LNCaP clone FGC (cell line): ENCODE results near the gene JAML.

Experiments
- DNase-seq: peaks from one replicate; pipeline ENCODE4 v3.0.0-alpha.2; 2011; ENCODE audit warnings: low read depth
- H3K4me3 ChIP-seq: 2 replicates; pipeline ENCODE4 v1.5.1; 2011; ENCODE audit warnings: mild to moderate bottlenecking, low read depth, low read length, control low read depth
- CTCF ChIP-seq: IDR thresholded peaks from 2 replicates; pipeline ENCODE4 v1.5.1; 2012; ENCODE audit warnings: mild to moderate bottlenecking; ENCODE audit not compliant: control insufficient read depth, insufficient read depth; ENCODE audit errors: extremely low read depth

The JAML gene

GRCh38 chr11:118224511-118225188 lies at the start of gene JAML:
JAML (minus strand) TSS chr11:118225011; CDS start chr11:118214866, 10,145 bp downstream.
- TF ChIP-seq CTCF: no peak
- no peak for DNase-seq
- H3K4me3 ChIP-seq: no peak within 1 kb of the TSS

GRCh38 chr11:118274186-118274585 lies 49.4 kb upstream of the JAML start:
- DNase-seq: peak; percentile 50
- no peak for TF ChIP-seq CTCF
- no peak overlapping the region for H3K4me3 ChIP-seq

- DNase-seq: no peak
- TF ChIP-seq CTCF: no peak
- H3K4me3 ChIP-seq: no peak overlapping the region
Observed at GRCh38 chr11:118272001-118272400, 47.2 kb upstream of the JAML start.

- DNase-seq: no peak
- H3K4me3 ChIP-seq: no peak overlapping the region
- TF ChIP-seq CTCF: no peak
Observed at GRCh38 chr11:118267486-118267885, 42.7 kb upstream of the JAML start.

- TF ChIP-seq CTCF: no peak
- no peak overlapping the region for H3K4me3 ChIP-seq
- no peak for DNase-seq
Observed at GRCh38 chr11:118265954-118266353, 41.1 kb upstream of the JAML start.

- TF ChIP-seq CTCF: no peak
- no peak for DNase-seq
- H3K4me3 ChIP-seq: peak overlapping the region; percentile 52
Observed at GRCh38 chr11:118264569-118265465, 40.0 kb upstream of the JAML start.
